Fibroblast of skin of right biceps (primary cell): ENCODE data around the gene CAPN5.

Experiments
- DNase-seq: peaks from one replicate; pipeline ENCODE4 v3.0.0-alpha.2; 2013

CAPN5 gene

DNA sequence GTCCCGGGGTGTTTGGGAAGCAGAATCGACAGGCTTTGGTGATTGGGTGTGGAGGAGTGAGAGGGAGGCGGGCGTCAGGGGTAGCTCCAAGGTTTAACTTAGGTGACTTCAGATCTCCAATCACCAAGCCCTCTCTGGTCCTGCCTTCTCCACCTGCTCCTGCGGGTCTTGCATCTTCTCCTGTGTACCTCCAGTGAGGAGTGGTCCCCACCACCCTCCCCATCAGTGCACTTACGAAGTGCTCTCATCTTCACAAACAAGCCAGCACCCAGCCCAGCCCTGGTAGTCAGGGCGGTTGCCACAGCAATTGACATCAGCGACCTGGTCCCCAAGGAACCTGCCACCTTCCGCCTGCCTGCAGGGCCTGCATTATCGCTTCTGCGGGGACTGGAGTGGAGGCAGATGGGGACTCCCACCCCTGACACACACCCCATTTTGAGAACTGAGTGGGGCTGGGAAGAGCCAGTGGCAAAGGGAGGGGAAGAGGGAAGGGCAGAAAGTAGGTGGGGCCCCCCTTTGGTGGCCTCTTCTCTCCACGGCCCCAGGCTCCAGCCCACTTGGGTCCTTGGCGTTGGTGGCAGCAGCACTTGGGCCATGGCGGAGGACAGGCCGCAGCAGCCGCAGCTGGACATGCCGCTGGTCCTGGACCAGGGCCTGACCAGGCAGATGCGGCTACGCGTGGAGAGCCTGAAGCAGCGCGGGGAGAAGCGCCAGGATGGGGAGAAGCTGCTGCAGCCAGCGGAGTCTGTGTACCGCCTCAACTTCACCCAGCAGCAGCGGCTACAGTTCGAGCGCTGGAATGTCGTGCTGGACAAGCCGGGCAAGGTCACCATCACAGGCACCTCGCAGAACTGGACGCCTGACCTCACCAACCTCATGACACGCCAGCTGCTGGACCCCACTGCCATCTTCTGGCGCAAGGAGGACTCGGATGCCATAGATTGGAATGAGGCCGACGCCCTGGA is 35.8 kb downstream of the CAPN5 start, which contains the start of gene OMP:
OMP (plus strand) TSS at position 595 of the 965 bp plus-strand sequence; CDS start at position 595, 0 bp downstream.
- no peak for DNase-seq

DNA sequence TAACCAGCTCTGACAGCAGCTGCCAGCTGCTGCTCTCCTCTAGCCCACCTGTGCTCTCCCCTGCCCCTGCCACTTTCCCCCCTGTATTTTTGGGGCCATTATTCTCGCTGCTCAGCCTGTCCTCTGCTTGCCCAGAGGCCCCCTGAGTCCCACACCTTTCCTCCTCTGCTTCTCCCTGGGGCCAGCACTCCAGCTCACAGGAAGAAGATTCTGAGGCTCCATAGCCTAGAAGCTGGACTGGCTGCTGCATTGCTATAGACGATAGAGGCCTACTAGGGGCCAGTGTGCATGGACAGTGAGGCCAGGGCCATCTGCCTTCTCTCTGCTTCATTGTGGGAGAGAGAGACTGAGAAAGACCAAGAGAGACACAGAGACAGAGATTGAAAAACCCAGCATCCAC is 36.5 kb downstream of the CAPN5 start:
- no peak for DNase-seq

DNA sequence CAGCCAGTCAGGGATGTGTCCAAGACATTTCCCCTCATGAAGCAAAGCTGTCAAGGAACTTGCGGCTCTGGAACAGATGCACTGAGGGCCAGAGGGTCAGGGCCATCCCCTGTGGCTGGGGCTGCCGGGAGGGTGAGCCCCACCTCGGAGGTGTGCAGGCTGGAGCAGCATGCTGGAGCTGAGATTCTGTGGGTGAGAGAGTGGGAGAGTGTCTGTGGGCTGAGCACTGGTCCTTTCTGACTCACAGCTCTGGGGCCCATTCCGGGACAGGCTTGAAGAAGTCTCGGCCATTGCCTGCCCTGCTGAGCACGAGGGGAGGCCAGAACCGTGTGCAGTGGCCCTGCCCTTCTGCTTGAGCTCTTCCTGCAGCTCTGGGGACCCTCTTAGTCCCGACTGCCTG is 38.0 kb downstream of the CAPN5 start:
- DNase-seq = no peak

DNA sequence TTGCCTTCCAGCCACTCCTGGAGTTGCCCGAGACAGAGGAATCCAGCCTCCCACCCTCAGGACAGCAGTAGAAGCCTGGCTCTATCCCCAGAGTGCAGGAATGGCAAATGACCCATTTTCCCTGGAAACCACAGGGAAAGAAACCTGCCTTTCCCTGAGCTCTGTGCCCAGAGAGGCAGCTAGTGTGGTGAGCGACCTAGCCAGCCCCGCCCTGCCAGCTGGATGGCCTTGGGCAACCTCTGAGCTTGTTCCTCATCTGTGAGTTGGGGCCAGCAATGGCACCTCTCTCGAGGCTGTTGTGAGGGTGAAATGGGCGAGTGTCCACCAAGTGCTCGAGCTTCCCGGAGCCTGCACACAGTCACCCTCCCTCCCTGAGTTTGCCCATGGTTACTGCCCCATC is 39.5 kb downstream of the CAPN5 start:
- DNase-seq = no peak

DNA sequence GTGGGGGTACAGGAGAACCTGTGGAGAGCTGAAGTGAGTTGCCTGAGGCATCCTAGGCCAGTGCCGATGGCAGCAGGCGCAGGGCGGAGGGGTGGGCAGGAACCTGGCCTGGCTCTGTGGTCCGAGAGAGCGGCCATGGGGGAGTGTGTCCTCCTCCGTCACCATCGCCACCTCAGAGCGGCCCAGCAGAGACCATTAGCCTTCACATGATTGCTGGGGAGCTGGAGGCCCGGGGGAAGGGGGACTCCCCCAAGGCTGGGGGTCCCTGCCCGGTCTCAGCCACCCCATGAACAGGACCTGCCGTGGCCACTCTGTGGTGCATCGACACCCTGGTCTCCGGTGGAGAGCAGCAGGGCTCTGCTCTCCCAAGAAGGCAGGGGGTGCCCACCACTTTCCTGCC is 40.0 kb downstream of the CAPN5 start:
- no peak for DNase-seq

DNA sequence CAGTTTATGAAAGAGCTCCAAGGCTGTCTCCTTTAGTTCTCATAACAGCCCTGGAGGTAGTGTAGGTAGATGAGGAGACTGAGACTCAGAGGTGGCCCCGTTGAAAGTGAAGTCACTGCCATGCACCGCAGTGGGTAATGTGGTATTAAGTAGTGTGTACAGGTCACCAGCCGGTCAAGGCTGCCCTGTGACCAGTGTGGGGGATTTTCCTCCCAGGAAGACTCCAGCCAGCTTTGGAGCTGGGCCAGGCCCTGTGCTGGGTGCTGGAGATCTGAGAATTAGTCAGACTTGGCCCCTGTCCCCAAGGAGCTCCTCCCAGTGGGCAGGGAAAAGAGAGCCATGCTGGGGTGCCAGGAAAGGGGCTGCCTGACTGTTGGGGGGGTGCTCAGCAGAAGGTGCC is 41.2 kb downstream of the CAPN5 start:
- peak; percentile 81 for DNase-seq

DNA sequence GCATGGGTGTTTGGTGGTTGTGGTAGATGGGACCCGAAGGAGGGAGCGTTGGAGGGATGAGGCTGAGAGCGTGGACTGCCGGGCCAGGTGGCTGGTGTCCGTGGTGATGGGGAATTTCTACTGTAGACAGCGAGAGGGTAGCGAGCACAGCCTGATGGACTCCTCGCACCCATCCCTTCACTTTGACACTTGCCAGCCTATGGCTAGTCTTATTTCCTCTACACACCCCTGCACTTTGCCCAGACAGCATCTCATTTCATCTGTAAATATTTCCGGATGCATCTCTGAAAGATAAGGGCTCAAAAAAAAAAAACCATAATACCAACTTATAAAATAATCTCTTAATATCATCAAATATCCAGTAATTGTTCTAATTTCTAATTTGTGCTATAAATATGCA is 41.7 kb downstream of the CAPN5 start:
- DNase-seq = no peak

DNA sequence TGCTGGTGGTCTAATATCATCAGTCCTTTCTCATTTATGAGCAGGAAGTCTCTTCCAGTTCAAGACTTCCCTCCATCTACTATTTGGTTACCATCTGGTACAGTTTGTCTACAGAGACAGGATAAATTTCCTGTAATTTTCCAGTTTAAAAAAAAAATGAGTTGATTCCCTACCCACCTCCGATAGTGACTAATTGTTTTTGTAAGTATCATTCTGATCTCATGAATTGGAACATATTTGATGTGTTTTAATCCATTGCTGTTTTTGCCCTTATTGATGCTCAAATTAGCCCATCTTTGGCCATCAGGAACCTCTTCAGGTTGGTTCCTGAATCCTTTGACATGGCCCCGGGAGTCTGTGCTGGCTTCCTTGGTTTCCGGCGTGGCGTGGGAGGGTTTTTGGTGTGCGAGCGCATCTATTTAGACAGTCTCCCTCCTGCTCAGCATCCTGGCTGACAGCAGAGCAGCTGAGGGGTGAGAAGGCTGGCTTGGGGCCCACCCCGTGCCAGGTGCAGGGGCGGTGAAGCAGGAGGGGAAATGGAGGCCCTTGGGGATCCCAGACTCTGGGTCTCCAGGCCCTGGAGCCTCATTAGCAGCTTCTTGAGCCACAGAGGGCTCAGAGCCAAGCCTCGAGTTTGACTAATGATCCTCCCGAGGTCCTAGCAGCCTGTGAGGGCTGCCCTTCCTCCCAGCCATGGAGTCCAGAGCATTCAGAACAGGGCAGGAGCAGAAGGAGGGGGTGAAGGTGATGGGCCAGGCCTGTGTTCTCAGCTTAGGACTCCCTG is 42.7 kb downstream of the CAPN5 start:
- peak; percentile 63 for DNase-seq

DNA sequence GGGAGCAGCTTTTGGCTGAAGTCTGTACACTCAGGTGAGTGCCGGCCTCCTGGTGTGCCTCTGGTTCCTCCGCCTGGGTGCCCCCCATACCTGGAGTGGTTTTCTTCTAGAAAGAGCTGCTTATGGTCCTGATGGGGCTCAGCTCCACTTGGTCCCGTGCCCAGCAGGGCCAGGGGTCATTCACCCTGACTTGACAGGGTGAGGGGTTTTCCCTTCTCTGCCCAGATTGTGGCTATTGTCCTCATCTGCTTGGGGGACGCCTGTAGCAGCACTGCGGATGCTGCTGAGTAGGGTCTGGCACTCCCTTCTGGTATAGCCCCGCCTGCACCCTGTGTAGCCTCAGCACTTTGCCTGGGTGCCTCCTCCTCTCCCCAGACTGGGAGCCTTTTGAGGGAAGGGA is 44.1 kb downstream of the CAPN5 start:
- DNase-seq = no peak

DNA sequence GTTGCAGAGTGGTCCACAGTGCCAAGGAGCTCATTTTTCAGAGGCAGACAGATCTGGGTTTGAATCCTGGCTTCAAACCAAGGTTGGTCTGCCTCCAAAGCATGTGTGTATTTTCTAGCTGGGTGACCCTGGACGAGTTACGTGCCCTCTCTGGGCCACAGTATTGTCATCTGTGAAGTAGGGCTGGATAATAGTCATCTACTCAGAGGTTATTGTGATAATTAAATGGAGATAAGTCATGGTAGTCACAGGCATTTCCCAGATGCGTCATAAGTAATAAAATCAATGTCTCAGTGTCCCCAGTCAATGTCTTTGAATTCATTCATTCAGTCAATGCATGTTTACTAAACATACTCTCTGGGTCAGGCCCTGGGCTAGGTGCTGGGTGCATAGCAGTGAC is 44.5 kb downstream of the CAPN5 start:
- peak; percentile 10 for DNase-seq

DNA sequence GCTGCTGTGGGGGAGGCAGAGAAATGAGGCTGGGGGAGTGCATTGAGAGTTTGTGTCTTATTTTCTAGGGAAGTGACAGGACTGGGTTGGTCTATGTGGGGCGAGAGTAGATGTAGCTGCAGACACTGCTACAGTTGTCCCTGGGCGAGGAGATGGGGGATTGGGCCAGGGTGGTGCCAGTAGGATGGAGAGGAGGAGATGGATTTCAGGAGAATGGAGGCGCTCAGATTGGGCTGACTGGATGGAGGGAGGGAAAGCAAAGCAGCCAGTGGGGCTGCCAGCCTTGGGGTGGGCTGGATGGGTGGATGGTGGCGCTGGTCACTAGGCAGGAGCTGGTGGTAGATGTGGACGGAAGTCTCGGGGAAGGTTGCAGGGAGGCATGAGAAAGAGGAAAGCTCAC is 45.2 kb downstream of the CAPN5 start:
- no peak for DNase-seq

DNA sequence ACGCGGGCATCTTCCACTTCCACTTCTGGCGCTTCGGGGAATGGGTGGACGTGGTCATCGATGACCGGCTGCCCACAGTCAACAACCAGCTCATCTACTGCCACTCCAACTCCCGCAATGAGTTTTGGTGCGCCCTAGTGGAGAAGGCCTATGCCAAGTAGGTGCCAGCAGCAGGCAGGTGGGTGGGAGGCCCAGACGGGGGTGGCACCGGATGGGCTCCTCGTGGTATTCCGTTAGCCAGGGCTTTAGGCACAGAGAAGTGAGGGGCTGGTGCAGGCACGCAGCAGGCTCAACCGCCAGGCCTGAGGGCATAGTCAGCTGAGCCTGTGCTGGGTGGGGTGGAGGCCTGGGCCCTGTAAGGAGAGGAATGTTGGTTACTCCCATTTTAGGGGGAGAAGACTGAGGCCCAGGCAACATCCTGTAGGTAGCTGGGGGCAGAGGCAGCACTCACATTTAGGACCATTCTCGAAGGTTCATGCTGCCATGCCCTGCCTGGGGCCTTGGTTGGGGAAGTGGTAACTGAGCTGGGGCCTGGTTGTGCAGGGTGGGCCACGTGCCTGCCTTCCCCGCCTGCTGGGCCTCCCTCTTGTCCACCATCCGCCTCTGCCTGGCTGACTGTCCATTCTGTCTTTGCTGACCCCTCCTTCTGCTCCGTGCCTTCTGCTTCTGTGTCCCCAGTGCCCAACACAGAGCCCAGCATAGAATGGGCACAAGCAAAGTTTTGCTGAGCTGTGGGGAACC is 46.0 kb downstream of the CAPN5 start:
- no peak for DNase-seq

DNA sequence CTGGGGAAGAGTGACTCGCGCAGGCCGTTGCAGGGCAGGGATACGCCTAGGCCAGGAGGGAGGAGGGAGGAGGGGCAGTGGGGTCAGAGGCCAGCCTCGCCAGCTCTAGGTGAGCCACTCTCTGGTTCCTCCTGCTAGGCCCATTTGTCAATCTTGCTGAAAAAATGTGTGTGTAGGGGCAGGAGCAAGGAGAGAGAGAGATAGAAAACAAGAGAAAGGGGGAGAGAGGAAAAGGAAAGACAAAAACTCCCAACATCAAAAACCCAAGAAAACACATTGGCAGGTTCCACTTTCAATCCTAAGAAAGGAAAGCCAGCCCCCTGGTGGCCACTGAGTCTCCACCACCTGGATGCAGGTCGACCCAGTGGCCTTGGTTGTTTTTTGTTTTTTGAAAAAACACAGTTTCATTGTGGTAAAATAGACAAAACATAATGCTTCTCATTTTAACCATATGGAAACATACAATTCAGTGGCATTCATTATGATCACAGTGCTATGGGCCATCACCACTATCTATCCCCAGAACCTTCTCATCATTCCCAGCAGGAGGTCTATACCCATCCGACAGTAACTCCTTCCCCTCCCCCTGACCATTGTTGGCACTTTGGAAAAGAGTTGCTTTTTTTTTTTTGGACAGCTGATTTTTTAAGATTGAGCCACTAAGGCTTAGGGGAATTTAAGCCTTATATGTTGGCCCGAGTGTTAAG is 46.8 kb downstream of the CAPN5 start:
- peak; percentile 29 for DNase-seq

DNA sequence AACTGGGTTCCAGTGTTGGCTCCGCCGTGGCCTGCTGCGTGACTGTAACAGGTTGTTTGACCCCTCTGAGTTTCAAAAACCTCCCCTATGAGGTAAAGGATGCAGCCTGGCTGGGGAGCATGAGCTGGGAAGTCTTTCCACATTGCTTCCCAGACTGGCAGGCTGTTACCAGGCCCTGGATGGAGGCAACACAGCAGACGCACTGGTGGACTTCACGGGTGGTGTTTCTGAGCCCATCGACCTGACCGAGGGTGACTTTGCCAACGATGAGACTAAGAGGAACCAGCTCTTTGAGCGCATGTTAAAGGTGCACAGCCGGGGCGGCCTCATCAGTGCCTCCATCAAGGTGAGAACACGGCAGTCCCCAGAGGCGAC is 47.3 kb downstream of the CAPN5 start:
- no peak for DNase-seq

DNA sequence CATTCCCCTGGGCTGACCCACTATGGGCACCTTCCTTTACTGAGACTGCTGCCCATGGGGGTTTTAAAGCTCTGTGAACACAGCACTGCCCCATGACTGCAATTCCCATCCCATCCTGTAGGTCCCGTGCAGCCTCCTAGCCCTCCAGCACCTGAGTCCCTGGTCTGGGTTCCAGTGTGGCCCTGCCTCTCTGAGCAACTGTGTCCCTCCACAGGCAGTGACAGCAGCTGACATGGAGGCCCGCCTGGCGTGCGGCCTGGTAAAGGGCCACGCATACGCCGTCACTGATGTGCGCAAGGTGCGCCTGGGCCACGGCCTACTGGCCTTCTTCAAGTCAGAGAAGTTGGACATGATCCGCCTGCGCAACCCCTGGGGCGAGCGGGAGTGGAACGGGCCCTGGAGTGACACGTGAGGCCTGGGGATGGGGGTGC is 48.4 kb downstream of the CAPN5 start:
- DNase-seq = no peak

DNA sequence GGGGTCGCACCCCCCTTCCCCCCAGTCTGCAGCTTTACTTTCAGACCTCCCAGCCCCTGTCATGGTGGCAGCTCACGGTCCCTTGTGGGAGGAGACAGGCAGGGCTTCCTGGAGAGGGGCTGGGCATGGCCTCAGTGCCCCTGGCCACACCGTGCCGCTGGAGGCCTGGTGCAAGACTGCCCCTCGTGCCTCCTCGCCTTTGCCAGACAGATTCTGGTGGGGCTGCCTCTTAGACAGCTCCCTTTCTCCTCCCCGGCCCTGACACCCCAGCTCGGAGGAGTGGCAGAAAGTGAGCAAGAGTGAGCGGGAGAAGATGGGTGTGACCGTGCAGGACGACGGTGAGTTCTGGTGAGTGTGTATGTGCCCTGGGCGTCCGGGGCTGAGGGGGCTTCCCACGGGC is 49.2 kb downstream of the CAPN5 start:
- no peak for DNase-seq

DNA sequence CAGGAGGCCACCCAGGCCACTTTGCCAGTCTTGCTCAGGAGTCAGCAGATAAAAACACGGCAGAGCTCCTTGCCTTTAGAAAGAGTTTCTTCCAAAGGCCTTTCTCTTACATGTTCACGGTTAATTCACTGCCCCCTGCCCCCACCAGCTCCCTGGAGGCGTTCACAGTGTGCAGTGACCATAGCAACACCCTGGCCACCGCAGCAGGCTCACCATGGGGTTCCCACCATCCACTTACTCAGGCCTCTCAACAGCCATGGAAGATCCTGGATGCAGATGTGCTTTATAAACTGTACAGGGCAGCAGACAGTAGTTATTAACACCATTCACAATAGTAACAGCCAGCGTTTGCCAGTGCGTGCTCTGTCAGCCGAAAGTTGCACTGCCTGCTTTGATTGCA is 50.7 kb downstream of the CAPN5 start:
- no peak for DNase-seq

DNA sequence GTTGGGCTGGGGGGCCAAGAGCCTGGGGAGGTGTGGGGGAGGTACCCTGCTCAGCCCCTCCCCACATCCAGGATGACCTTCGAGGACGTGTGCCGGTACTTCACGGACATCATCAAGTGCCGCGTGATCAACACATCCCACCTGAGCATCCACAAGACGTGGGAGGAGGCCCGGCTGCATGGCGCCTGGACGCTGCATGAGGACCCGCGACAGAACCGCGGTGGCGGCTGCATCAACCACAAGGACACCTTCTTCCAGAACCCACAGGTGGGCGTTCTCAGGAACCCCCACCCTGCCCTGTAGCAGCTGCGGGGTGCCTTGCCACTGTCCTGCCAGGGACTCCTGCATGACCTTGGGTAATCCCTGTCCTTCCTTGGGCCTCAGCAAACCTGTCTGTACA is 51.3 kb downstream of the CAPN5 start:
- DNase-seq = no peak

DNA sequence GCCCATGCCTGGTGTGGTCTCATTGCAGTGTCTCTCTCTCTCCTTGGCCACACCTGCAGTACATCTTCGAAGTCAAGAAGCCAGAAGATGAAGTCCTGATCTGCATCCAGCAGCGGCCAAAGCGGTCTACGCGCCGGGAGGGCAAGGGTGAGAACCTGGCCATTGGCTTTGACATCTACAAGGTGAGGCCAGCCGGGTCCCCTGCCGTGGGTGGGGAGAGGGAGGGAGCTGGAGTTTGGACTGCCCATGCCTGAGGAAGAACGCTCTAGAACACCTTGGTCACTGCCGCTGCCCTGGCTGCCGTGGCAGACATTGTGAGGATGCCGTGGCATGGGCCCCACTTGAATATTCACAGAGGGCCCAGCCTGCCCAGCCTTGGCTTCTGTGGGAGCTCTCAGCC is 52.2 kb downstream of the CAPN5 start:
- DNase-seq = no peak

DNA sequence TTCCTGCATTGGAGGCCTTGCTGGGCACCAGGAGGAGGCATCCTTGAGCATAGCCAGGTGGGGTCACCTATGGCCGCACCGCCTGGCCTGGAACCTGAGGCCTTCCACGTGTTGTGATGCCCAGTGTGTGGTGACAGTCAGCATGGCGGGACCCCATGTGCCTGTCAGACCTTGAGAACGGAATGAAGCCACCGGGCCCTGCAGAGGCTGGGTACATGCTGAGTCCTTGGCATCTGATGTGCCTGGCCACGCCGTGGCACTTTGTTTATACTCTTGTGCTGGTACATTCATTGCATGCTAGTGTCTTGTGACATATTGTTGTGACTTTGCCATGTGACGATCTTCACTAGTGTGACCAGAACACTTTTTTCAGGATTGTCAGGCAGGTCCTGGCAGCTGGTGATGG is 52.8 kb downstream of the CAPN5 start:
- DNase-seq = no peak

DNA sequence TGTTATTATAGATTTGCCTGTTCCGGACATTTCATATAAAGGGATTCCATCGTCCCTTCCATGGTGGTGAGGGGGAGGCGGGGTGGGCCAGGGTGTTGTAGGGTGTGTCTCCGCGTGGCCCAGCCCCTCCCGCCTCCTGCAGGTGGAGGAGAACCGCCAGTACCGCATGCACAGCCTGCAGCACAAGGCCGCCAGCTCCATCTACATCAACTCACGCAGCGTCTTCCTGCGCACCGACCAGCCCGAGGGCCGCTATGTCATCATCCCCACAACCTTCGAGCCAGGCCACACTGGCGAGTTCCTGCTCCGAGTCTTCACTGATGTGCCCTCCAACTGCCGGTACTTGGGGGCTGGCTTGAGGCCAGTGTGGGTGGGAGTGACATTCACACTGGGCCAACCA is 53.8 kb downstream of the CAPN5 start:
- no peak for DNase-seq

DNA sequence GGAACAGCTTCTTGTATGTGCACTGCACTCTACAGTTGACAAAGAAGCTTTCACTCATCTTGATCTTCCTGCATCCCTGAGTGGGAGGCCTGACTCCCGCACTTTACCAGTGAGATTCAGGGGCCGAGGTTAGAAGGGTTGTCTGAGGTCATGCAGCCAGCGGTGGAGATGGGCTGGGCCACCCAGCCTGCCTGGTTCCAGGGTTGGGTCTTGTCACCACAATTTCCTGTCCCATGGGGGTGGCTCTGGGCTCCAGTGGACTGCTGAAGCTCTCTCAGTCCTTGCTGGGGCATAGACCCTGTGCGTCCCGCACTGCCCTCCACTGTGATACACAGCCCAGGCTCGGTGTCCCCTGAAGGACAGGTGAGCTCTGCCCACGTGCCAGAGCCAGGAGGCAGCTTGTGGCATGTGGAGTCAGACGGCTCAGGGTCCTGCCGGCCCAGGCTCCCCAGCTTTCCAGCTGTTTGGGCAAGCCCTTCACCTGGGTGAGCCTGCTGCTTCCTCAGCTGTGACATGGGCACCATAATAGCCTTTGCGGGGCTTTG is 54.4 kb downstream of the CAPN5 start:
- DNase-seq = no peak
